SU-DHL-6 (cell line): ENCODE results near the gene MORN5.
"Not testable (repeated sequence)": the region's sequence is repeated elsewhere in the genome, so short reads cannot be mapped to it uniquely, and the experiment has no call there.

ENCODE experiments used
- H2AFZ ChIP-seq: fragments of 200-600 bp; sonication (generic); 2 replicates; pipeline ENCODE4 v1.6.1; 2014; ENCODE audit warnings: low read depth, mild to moderate bottlenecking, moderate library complexity, mixed read lengths, antibody characterized with exemption, low read length; ENCODE audit not compliant: severe bottlenecking
- H3F3A ChIP-seq: fragments of 200-600 bp; shearing (Covaris generic); 2 replicates; pipeline ENCODE4 v1.6.0; 2016; ENCODE audit warnings: antibody characterized with exemption, mild to moderate bottlenecking; ENCODE audit not compliant: insufficient read depth
- H3K27ac ChIP-seq: fragments of 200-600 bp; sonication (generic); 2 replicates; pipeline ENCODE4 v1.5.1; 2016; ENCODE audit warnings: low read depth, mild to moderate bottlenecking, low read length, moderate library complexity, mixed read lengths
- H3K27me3 ChIP-seq: fragments of 200-600 bp; sonication (generic), shearing (Covaris generic); 2 replicates; pipeline ENCODE4 v1.6.0; 2014; ENCODE audit warnings: mild to moderate bottlenecking, low read length
- H3K36me3 ChIP-seq: fragments of 200-600 bp; sonication (generic); 2 replicates; pipeline ENCODE4 v1.6.1; 2014; ENCODE audit warnings: mild to moderate bottlenecking, low read length, mixed read lengths
- H3K4me2 ChIP-seq: fragments of 300-600, 200-600 bp; shearing (Covaris generic), sonication (generic); 2 replicates; pipeline ENCODE4 v1.6.0; 2014; ENCODE audit warnings: low read length, low read depth, mild to moderate bottlenecking; ENCODE audit not compliant: poor library complexity, severe bottlenecking
- H3K4me3 ChIP-seq: fragments of 200-600 bp; sonication (generic); 2 replicates; pipeline ENCODE4 v1.5.1; 2014; ENCODE audit warnings: antibody characterized with exemption, low read length, mild to moderate bottlenecking, mixed read lengths; ENCODE audit not compliant: insufficient read depth, poor library complexity, severe bottlenecking
- H3K79me2 ChIP-seq: fragments of 200-600 bp; sonication (generic); 2 replicates; pipeline ENCODE4 v1.6.1; 2014; ENCODE audit warnings: mild to moderate bottlenecking, low read length, moderate library complexity; ENCODE audit not compliant: insufficient read depth
- H3K9ac ChIP-seq: fragments of 200-600 bp; sonication (generic); 2 replicates; pipeline ENCODE4 v1.7.0; 2014; ENCODE audit warnings: mild to moderate bottlenecking, low read length
- H3K9me2 ChIP-seq: fragments of 200-600 bp; sonication (generic); replicated peaks from 2 replicates; pipeline ENCODE4 v1.6.1; 2014; ENCODE audit warnings: low read length; ENCODE audit not compliant: insufficient read depth
- H3K9me3 ChIP-seq: fragments of 200-600 bp; sonication (generic); 2 replicates; pipeline ENCODE4 v1.6.1; 2014; ENCODE audit warnings: low read length, mixed read lengths; ENCODE audit not compliant: insufficient read depth
- H4K20me1 ChIP-seq: fragments of 200-600 bp; sonication (generic); 2 replicates; pipeline ENCODE4 v1.6.1; 2014; ENCODE audit warnings: low read depth, mild to moderate bottlenecking, antibody characterized with exemption, low read length, moderate library complexity, mixed read lengths
- EZH2phosphoT487 ChIP-seq: fragments of 200-600 bp; sonication (generic), shearing (Covaris generic); conservative IDR thresholded peaks from 2 replicates; pipeline ENCODE4 v1.6.1; 2018; ENCODE audit warnings: mild to moderate bottlenecking, antibody characterized with exemption, low read length, moderate library complexity, mixed read lengths
- TF ChIP-seq, protein P1 (sequence below): fragments of 200-600 bp; sonication (generic); IDR thresholded peaks from one replicate; pipeline ENCODE4 v1.5.1; 2017; ENCODE audit warnings: antibody characterized with exemption, mild to moderate bottlenecking, low read length, moderate library complexity; ENCODE audit not compliant: insufficient read depth, poor library complexity, severe bottlenecking

MORN5 gene

GRCh38 chr9:122116040-122116439 is 43.7 kb upstream of the MORN5 start:
- H3K9me2 ChIP-seq, result no peaks in the 10 kb centered on the region
- H3K4me2 ChIP-seq, result no peak overlapping the region
- no peaks in the 10 kb centered on the region for H3K79me2 ChIP-seq
- no peaks in the 10 kb centered on the region for H3F3A ChIP-seq
- no peak overlapping the region for H2AFZ ChIP-seq
- H3K9me3 ChIP-seq, result no peaks in the 10 kb centered on the region
- no peak overlapping the region for H3K4me3 ChIP-seq
- TF ChIP-seq, protein P1, sequence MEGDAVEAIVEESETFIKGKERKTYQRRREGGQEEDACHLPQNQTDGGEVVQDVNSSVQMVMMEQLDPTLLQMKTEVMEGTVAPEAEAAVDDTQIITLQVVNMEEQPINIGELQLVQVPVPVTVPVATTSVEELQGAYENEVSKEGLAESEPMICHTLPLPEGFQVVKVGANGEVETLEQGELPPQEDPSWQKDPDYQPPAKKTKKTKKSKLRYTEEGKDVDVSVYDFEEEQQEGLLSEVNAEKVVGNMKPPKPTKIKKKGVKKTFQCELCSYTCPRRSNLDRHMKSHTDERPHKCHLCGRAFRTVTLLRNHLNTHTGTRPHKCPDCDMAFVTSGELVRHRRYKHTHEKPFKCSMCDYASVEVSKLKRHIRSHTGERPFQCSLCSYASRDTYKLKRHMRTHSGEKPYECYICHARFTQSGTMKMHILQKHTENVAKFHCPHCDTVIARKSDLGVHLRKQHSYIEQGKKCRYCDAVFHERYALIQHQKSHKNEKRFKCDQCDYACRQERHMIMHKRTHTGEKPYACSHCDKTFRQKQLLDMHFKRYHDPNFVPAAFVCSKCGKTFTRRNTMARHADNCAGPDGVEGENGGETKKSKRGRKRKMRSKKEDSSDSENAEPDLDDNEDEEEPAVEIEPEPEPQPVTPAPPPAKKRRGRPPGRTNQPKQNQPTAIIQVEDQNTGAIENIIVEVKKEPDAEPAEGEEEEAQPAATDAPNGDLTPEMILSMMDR, result no peak
- TF ChIP-seq EZH2phosphoT487, result no peak
- no peak overlapping the region for H3K9ac ChIP-seq
- H3K36me3 ChIP-seq, result no peaks in the 10 kb centered on the region
- H4K20me1 ChIP-seq, result no peaks in the 10 kb centered on the region
- H3K27me3 ChIP-seq, result no peaks in the 10 kb centered on the region
- no peak overlapping the region for H3K27ac ChIP-seq

GRCh38 chr9:122116448-122117173 is 43.1 kb upstream of the MORN5 start:
- Histone ChIP-seq H2AFZ (no peak overlapping the region), H4K20me1 (no peaks in the 10 kb centered on the region), H3K9me3 (no peaks in the 10 kb centered on the region), H3K27ac (no peak overlapping the region), H3K4me3 (no peak overlapping the region), H3F3A (no peaks in the 10 kb centered on the region), H3K27me3 (no peaks in the 10 kb centered on the region), H3K36me3 (no peaks in the 10 kb centered on the region), H3K79me2 (no peaks in the 10 kb centered on the region), H3K9ac (no peak overlapping the region), H3K9me2 (no peaks in the 10 kb centered on the region), H3K4me2 (no peak overlapping the region)
- TF ChIP-seq, protein P1, result no peak
- TF ChIP-seq EZH2phosphoT487, result no peak

DNA sequence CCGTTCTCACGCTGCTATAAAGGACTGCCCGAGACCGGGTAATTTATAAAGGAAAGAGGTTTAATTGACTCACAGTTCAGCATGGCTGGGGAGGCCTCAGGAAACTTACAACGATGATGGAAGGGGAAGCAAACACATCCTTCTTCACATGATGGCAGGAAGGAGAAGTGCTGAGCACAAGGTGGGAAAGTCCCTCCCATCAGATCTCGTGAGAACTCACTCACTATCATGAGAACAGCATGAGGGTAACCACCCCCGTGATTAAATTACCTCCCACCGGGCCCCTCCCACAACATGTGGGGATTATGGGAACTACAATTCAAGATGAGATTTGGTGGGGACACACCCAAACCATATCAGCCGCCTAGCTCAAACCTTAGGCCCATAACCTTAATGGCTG is 42.5 kb upstream of the MORN5 start:
- not testable (repeated sequence) for H3K36me3 ChIP-seq, H3K79me2 ChIP-seq, H3K9me2 ChIP-seq, H3F3A ChIP-seq, H3K27me3 ChIP-seq, H3K4me3 ChIP-seq, H3K4me2 ChIP-seq, H3K27ac ChIP-seq, H3K9ac ChIP-seq, H2AFZ ChIP-seq, H3K9me3 ChIP-seq, H4K20me1 ChIP-seq

- no peak overlapping the region for H3K27ac ChIP-seq
- no peaks in the 10 kb centered on the region for H3K79me2 ChIP-seq
- no peaks in the 10 kb centered on the region for H3K9me2 ChIP-seq
- no peak overlapping the region for H2AFZ ChIP-seq
- no peak for TF ChIP-seq EZH2phosphoT487
- TF ChIP-seq, protein P1, result no peak
- H4K20me1 ChIP-seq, result no peaks in the 10 kb centered on the region
- no peak overlapping the region for H3K9ac ChIP-seq
- H3K27me3 ChIP-seq, result no peaks in the 10 kb centered on the region
- no peaks in the 10 kb centered on the region for H3F3A ChIP-seq
- no peak overlapping the region for H3K4me2 ChIP-seq
- no peaks in the 10 kb centered on the region for H3K36me3 ChIP-seq
- H3K4me3 ChIP-seq, result no peak overlapping the region
- no peaks in the 10 kb centered on the region for H3K9me3 ChIP-seq
Observed at GRCh38 chr9:122118343-122119165, 41.2 kb upstream of the MORN5 start.
